HG03095 (cell line): Measurements from ENCODE around the gene MRPL14.

Experiments used
- ATAC-seq: cut with Tn5 transposase; IDR thresholded peaks from one replicate; pipeline ENCODE4 v1.9.1; 2021; ENCODE audit warnings: moderate library complexity; ENCODE audit not compliant: unreplicated experiment

The MRPL14 gene

DNA sequence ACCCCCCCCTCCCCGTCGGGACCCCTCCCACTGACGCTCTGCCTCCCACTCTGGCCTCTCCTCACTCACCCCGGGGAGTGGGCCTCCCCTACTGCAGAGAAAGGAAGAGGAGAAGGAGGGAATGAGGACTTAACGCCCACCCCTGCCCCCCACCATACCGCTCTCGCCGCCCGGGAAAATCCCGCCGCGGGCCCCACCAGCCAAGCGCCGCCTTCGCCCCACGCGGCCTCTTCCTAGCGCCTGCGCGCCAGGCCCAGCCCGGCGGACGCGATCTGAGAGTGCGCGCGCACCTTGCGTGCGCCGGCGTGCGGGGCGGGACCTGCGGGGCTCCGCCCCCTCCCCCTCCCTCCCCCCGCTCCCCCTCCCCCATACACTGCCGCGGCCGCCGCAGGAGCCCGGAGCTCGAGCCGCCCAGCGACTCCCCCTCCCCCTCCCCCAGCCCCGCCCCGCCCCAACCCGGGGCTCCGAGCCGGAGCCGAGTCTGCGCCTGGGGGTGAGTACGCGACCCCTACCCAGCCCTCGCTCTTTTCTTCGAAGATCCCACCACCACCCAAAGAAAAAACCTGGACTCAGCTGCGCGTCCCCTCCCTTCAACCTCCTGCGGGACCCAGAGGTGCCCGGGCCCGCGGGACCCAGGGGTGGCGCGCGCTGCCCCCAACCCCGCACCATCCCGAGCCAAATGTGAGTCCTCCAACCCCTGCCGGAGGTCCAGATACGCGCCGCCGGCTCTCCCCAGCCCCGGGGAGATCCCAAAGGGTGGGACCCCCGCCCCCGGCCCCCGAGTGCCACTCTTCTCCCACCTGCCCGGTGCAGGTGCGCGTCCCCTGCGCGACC lies at the start of gene MRPL14, which contains the start of gene TMEM63B:
MRPL14 (minus strand) TSS at position 267 of the 834 bp plus-strand sequence. CDS start 10,841 bp downstream, outside the sequence.
TMEM63B (plus strand) TSS at position 369 of the 834 bp plus-strand sequence. CDS start 7,031 bp downstream, outside the sequence.
- peak; percentile 52 for ATAC-seq

GRCh38 chr6:44176130-44176761 lies 49.0 kb upstream of the MRPL14 start:
- ATAC-seq: no peak

DNA sequence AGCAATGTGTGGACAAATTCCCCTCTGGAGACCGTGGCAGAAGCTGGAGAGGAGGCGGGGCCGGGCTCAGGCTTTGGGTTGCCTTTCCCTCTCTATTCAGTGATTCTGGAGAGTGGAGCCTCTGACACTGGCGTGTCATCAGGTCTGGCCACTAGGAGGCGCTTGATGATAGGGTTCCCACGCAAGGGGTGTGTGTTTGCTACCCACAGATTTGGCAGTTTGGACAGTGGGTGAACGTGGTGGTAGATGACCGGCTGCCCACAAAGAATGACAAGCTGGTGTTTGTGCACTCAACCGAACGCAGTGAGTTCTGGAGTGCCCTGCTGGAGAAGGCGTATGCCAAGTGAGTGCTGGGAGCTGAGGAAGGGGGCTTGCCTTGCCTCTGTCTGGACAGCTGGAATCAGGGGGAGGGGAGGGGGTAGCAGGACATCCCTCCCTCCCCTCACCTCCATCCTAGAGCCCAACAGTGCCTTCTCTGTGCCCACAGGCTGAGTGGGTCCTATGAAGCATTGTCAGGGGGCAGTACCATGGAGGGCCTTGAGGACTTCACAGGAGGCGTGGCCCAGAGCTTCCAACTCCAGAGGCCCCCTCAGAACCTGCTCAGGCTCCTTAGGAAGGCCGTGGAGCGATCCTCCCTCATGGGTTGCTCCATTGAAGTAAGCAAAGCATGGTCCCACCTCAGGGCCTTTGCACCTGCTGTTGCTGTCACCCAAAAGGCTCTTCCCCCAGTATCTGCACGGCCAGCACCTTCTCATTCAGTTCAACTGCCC lies 45.7 kb upstream of the MRPL14 start:
- ATAC-seq: peak; percentile 48

DNA sequence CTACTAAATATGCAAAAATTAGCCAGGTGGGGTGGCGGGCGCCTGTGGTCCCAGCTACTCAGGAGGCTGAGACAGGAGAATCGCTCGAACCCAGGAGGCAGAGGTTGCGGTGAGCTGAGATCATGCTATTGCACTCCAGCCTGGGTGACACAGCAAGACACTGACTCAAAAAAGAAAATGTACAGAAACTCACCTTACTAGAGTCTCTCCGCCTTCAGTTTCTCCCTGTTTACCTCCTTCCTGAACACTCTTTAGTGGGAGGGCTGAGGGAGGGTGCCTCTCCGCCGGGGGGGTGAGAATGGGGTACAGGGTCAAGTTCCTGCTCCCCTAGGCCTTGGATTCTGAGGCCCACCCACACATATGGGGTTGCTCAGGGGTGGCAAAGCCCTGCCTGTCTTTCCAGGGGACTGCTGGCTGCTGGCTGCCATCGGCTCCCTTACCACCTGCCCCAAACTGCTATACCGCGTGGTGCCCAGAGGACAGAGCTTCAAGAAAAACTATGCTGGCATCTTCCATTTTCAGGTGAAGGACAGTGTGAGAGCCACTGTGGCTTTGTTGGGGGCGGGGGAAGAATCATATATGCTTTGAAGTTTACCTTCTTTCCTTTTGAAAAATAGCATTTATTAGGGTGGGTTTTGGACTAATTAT lies 44.8 kb upstream of the MRPL14 start:
- no peak for ATAC-seq

DNA sequence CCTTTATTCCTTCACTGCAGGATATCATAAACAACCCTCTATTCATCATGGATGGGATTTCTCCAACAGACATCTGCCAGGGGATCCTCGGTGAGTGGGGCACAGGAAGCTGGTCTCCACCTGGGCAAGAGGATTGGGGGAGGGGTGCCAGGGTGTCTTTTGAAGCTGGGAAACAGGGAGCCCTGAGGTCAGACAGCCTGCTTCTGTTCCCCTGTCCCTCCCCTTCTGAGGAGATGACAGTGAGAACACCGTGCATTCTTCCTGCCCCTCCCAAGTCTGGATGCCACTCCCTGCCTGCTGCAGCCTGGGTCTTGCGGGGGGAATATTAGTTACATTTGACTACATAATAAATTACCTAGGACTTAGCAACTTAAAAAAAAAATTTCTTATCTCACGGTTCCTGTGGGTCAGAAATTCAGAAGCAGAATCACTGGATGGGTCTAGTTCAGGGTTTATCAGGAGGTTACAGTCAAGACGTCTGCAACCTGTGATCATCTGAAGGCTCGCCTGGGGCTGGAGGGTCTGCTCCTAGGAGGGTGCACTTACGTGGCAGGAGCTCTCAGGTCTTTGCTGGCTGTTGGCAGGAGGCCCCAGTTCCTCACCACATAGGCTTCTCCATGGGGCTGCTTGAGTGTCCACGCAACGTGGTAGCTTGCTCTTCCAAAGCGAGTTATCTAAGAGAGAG lies 42.8 kb upstream of the MRPL14 start:
- ATAC-seq: no peak

DNA sequence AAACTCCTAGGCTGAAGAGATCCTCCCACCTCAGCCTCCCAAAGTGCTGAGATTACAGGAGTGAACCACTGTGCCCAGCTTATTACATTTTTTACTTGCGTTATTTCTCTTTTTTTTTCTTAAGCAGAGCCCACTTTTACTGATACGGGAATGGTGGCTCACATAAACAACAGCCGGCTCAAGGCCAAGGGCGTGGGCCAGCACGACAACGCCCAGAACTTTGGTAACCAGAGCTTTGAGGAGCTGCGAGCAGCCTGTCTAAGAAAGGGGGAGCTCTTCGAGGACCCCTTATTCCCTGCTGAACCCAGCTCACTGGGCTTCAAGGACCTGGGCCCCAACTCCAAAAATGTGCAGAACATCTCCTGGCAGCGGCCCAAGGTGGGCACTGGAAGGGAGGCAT lies 41.9 kb upstream of the MRPL14 start:
- no peak for ATAC-seq

GRCh38 chr6:44167567-44167966 lies 40.3 kb upstream of the MRPL14 start:
- no peak for ATAC-seq

DNA sequence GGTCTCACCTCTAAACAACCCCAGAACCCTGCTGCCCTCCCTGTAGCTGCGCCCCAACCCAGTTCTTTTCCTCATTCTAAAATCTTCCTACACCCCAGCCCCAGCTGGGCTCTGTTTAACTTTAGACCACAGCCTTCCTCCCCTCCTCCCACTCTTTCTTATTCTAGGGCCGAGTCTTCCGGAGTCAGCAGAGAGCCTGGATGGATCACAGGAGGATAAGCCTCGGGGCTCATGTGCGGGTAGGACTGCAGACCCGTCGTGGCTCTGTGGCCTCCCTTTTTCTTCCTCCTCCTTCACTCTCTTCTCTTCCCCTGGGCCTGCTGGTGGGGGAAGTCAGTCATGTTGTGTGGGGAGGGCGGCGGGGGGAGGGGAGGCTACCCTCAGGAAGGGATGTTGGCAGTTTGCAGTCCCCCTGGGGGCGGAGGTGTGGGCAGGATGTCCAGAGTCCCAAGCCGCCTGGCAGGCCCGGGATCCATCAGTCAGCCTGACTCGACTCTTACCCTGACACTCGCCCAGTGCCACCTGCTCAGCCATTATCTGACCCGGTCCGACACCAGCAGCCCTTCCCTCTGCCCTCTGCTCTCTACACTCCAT lies 39.4 kb upstream of the MRPL14 start:
- no peak for ATAC-seq

- ATAC-seq: no peak
These were observed 38.9 kb upstream of the MRPL14 start for GRCh38 chr6:44166116-44166515.

- no peak for ATAC-seq
These were observed 35.8 kb upstream of the MRPL14 start for GRCh38 chr6:44162876-44163625.

DNA sequence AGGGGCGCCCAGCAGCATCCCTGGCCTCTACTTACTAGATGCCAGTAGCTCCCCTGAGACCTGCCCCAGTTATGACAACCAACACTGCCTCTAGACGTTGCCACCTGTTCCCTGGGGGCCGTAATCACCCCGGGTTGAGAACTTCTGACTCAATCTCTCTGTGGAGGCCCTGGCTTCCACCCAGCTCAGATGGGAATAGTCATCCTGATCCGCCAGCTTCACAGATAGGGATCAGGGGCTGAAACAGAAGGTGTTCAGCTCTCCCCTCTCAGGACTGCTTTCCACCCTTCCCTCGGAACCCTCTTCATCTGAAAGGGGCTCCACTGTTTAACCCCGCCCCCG lies 34.7 kb upstream of the MRPL14 start:
- ATAC-seq: no peak

- ATAC-seq: no peak
These were observed 31.5 kb upstream of the MRPL14 start, which contains the start of gene CAPN11 for GRCh38 chr6:44158770-44159228. CAPN11 (plus strand) TSS chr6:44158820; CDS start chr6:44158849, 29 bp downstream.

GRCh38 chr6:44157152-44157521 lies 29.9 kb upstream of the MRPL14 start:
- no peak for ATAC-seq

DNA sequence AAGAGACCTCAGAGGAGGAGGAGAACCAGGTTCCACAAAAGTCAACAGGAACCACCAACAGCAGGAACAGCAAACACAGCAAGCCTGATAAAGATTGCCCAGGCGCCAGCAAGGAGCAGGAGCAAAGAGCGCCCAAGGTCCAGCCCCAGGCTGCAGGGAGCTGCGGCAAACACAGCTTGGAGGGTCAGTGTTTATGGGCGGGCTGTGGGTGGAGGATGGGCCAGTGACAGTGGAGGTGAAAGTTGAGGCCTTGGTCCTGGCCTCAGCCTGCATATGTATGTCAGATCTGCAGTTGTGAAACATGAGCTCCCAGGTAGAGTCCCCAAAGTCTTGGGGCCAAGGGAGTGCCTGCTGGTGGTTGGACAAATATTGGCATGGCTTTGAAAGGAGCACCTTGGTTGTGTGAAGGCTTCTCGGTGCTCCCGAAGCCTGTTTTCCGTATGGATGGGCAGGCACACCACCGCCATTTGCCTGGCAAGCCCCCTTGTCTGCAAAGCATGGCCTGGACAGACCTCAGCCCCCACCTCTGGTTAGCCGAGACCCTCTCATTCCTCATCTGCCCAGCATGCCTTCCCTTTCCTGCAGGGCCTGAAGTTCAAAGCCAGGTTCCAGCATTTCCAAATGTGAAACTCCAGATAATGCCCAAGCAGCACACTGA lies 29.4 kb upstream of the MRPL14 start:
- no peak for ATAC-seq

DNA sequence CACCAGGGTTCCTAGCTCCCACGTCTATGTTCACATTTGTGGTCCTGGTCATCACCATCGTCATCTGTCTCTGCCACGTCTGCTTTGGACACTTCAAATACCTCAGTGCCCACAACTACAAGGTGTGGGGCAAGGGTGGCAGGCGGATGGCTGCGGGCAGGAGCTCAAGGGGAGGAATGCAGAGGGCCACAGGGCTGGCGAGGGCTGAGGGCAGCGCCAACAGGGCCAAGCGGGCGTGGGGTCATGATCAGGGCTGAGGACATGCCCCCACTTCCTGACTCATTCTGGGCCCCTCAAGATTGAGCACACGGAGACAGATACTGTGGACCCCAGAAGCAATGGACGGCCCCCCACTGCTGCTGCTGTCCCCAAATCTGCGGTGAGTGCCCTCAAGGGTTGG lies 26.8 kb upstream of the MRPL14 start:
- no peak for ATAC-seq

DNA sequence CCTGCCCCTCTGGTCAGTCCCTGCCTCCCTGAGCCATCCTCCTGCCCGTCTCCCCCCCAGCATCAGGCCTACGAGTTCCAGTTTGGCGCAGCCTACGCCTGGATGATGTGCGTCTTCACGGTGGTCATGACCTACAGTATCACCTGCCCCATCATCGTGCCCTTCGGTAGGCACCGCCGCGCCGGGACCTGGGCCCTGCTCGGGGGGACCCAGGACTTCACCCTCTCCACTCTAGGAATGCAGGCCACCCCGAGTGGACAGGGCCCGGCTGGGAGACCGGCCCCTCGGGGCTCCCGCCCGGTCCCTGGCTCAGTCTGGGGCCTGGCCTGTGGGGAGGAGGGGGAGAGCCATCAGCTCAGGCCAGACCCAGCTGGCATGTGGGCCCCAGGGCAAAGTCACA lies 25.3 kb upstream of the MRPL14 start:
- no peak for ATAC-seq

DNA sequence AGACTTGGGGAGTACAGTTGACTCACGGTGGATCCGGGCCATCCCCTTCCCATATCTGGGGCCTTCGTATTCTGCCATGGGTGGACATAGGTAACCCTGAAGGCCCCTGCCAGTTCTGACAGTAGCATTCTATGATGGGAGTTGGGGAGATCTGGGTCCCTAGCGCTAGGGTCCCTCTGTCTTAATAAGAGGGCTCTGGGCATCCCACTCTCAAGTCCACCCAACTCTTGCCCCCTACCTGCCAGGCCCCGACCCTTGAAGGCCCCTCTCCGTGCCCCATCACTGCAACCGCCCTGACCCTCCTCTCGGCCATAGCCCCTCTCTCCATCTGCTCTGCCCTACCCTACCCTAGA lies 24.8 kb upstream of the MRPL14 start:
- ATAC-seq: no peak

GRCh38 chr6:44151348-44152108 lies 24.3 kb upstream of the MRPL14 start:
- peak; percentile 68 for ATAC-seq
